Liver (tissue), 9 donors: Measurements from ENCODE around the gene COMP. TPM values are rescaled to one million over a fixed set of nuclear protein-coding genes. Genes with fewer than 3 reads are reported as not detected.

Experiments used
- DNase-seq: peaks from one replicate; pipeline ENCODE4 v3.0.0-alpha.2; 2017; ENCODE audit warnings: low spot score
- H3K27ac ChIP-seq, 2 donors: one replicate each; pipeline ENCODE4 v1.7.0; 2013; ENCODE audit warnings: inconsistent platforms in 2 of 2, low read length in 2 of 2, control low read depth in 1 of 2, low read depth in 1 of 2, mild to moderate bottlenecking in 1 of 2
- H3K27me3 ChIP-seq, 4 donors: one replicate each; pipeline versions ENCODE4 v1.6.1 to v1.7.0; 2013; ENCODE audit warnings: low read length in 3 of 4, inconsistent platforms in 1 of 4, mild to moderate bottlenecking in 1 of 4, moderate library complexity in 1 of 4; ENCODE audit not compliant: control insufficient read depth in 4 of 4, insufficient read depth in 4 of 4
- H3K36me3 ChIP-seq, 4 donors: one replicate each; pipeline versions ENCODE4 v1.6.1 to v1.7.0; 2013; ENCODE audit warnings: low read length in 3 of 4, mild to moderate bottlenecking in 3 of 4, low read depth in 1 of 4, moderate library complexity in 1 of 4; ENCODE audit not compliant: control insufficient read depth in 4 of 4, insufficient read depth in 3 of 4
- H3K4me1 ChIP-seq, 4 donors: one replicate each; pipeline versions ENCODE4 v1.6.1 to v1.7.0; 2013; ENCODE audit warnings: low read length in 3 of 4, mild to moderate bottlenecking in 3 of 4, moderate library complexity in 1 of 4; ENCODE audit not compliant: control insufficient read depth in 4 of 4, insufficient read depth in 4 of 4
- H3K4me3 ChIP-seq, 3 donors: one replicate each; pipeline versions ENCODE4 v1.6.1 to v1.7.0; 2013; ENCODE audit warnings: low read length in 3 of 3, control low read depth in 1 of 3, low read depth in 1 of 3, mild to moderate bottlenecking in 1 of 3
- H3K9ac ChIP-seq, 2 donors: one replicate each; pipeline ENCODE4 v1.7.0; 2013; ENCODE audit warnings: low read length in 2 of 2, mild to moderate bottlenecking in 2 of 2, moderate library complexity in 2 of 2, control low read depth in 1 of 2, low read depth in 1 of 2
- H3K9me3 ChIP-seq, 4 donors: one replicate each; pipeline versions ENCODE4 v1.6.1 to v1.7.0; 2013; ENCODE audit warnings: low read length in 3 of 4; ENCODE audit not compliant: control insufficient read depth in 4 of 4
- ATF3 ChIP-seq: IDR thresholded peaks from 2 replicates; pipeline ENCODE4 v1.6.1; 2016; ENCODE audit warnings: antibody characterized with exemption
- FOXA1 ChIP-seq: IDR thresholded peaks from 2 replicates; pipeline ENCODE4 v1.6.1; 2016; ENCODE audit warnings: antibody characterized with exemption
- FOXA2 ChIP-seq: IDR thresholded peaks from 2 replicates; pipeline ENCODE4 v1.6.1; 2016; ENCODE audit warnings: antibody characterized with exemption
- GABPA ChIP-seq, 2 donors: IDR thresholded peaks in 1 of 2; conservative IDR thresholded peaks in 1 of 2; 2 replicates each; pipeline ENCODE4 v1.6.1; 2016; ENCODE audit warnings: antibody characterized with exemption in 2 of 2, mild to moderate bottlenecking in 1 of 2, moderate library complexity in 1 of 2
- HNF4A ChIP-seq, 2 donors: conservative IDR thresholded peaks; 2 replicates each; pipeline ENCODE4 v1.6.1; 2016; ENCODE audit warnings: antibody characterized with exemption in 2 of 2, mild to moderate bottlenecking in 2 of 2
- HNF4G ChIP-seq: IDR thresholded peaks from 2 replicates; pipeline ENCODE4 v1.6.1; 2016; ENCODE audit warnings: antibody characterized with exemption
- JUND ChIP-seq, 2 donors: IDR thresholded peaks; 2 replicates each; pipeline ENCODE4 v1.6.1; 2016; ENCODE audit warnings: antibody characterized with exemption in 2 of 2
- NR2F2 ChIP-seq: IDR thresholded peaks from 2 replicates; pipeline ENCODE4 v1.6.1; 2016; ENCODE audit warnings: antibody characterized with exemption
- RAD21 ChIP-seq, 2 donors: IDR thresholded peaks; 2 replicates each; pipeline ENCODE4 v1.6.1; 2016; ENCODE audit warnings: antibody characterized with exemption in 2 of 2, mild to moderate bottlenecking in 2 of 2
- REST ChIP-seq: IDR thresholded peaks from 2 replicates; pipeline ENCODE4 v1.6.1; 2016; ENCODE audit warnings: antibody characterized with exemption, mild to moderate bottlenecking
- SP1 ChIP-seq: IDR thresholded peaks from 2 replicates; pipeline ENCODE4 v1.6.1; 2018; ENCODE audit warnings: antibody characterized with exemption, mild to moderate bottlenecking
- TAF1 ChIP-seq: conservative IDR thresholded peaks from 2 replicates; pipeline ENCODE4 v1.6.1; 2016; ENCODE audit warnings: antibody characterized with exemption, mild to moderate bottlenecking
- YY1 ChIP-seq: IDR thresholded peaks from 2 replicates; pipeline ENCODE4 v1.6.1; 2016; ENCODE audit warnings: antibody characterized with exemption, mild to moderate bottlenecking
- ZBTB33 ChIP-seq: IDR thresholded peaks from 2 replicates; pipeline ENCODE4 v1.6.1; 2016; ENCODE audit warnings: antibody characterized with exemption
- WGBS: extraction: QIAGEN DNeasy Blood & Tissue Kit; methylation state at CpG from one replicate; pipeline ENCODE4 v1.1.7; 2013; 5-methylcytosine and 5-hydroxymethylcytosine counted together
- polyA plus RNA-seq, 2 donors: library from polyadenylated mRNA; stranded (reverse) in 1 of 2; unstranded in 1 of 2; fragments of 200-250 nt in 1 of 2; fragments of >200 nt in 1 of 2; fragmentation: Nextera tagmentation in 1 of 2; extraction: Ambion mirVana in 1 of 2; gene quantifications; one replicate each; pipeline versions ENCODE4 v1.2.1 to v1.2.3, GENCODE V29; 2013 to 2015
- total RNA-seq, 2 donors: library from RNA; depleted of rRNA; stranded (reverse); fragments of >200 nt; gene quantifications; one replicate each; pipeline ENCODE4 v1.2.3, GENCODE V29; 2014
- TF ChIP-seq, protein P1 (sequence below): fragments of 150-350 bp; IDR thresholded peaks from 2 replicates; pipeline ENCODE4 v1.5.1; 2017; ENCODE audit warnings: improper control_type of control experiment, low read depth, low read length; ENCODE audit not compliant: missing input control
- TF ChIP-seq, protein P2 (sequence below): IDR thresholded peaks from 2 replicates; pipeline ENCODE4 v1.6.1; 2016; ENCODE audit warnings: antibody characterized with exemption
- donor health status: healthy.
- donor health status: healthy.
- donor health status: healthy.
- donor health status: healthy.
- donor health status: healthy.

The COMP gene
- total and polyA plus RNA-seq, 4 donors = 0.03 to 0.17 TPM; not detected in 2

DNA sequence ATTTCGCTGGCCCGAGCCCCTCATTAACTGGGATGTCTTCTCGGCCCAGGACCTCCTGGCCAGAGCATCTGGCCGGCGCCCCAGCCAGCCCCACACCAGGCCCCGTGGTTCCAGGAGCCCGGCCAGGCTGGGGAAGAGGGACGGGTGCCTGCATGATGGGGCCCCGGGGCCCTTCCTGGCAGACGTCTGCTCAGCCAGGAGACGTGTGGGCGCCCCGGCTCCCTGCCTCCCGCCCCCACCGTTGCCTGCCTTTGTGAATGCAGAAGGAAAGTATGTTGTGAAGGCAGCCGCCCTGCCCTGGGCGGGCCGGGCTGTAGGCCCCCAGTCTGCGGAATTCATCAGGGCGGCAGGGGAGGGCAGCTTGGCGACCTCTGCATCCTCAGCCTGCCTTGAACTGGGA is 4.4 kb upstream of the COMP start:
- Histone ChIP-seq H3K9ac (no peak overlapping the region), H3K4me3 (no peak overlapping the region), H3K4me1 (peaks cover 0 to 6% (median 2%) of the 10 kb centered on the region in 4 donors), H3K27me3 (peaks cover 0 to 8% (median 3%) of the 10 kb centered on the region in 4 donors), H3K9me3 (no peaks in the 10 kb centered on the region), H3K27ac (no peak overlapping the region), H3K36me3 (no peaks in the 10 kb centered on the region)
- no peak for TF ChIP-seq ATF3
- no peak for TF ChIP-seq YY1
- no peak for TF ChIP-seq HNF4G
- TF ChIP-seq, protein P1, sequence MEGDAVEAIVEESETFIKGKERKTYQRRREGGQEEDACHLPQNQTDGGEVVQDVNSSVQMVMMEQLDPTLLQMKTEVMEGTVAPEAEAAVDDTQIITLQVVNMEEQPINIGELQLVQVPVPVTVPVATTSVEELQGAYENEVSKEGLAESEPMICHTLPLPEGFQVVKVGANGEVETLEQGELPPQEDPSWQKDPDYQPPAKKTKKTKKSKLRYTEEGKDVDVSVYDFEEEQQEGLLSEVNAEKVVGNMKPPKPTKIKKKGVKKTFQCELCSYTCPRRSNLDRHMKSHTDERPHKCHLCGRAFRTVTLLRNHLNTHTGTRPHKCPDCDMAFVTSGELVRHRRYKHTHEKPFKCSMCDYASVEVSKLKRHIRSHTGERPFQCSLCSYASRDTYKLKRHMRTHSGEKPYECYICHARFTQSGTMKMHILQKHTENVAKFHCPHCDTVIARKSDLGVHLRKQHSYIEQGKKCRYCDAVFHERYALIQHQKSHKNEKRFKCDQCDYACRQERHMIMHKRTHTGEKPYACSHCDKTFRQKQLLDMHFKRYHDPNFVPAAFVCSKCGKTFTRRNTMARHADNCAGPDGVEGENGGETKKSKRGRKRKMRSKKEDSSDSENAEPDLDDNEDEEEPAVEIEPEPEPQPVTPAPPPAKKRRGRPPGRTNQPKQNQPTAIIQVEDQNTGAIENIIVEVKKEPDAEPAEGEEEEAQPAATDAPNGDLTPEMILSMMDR = no peak
- 22% methylated on average over 21 of the region's 21 CpGs for WGBS
- no peak for DNase-seq

DNA sequence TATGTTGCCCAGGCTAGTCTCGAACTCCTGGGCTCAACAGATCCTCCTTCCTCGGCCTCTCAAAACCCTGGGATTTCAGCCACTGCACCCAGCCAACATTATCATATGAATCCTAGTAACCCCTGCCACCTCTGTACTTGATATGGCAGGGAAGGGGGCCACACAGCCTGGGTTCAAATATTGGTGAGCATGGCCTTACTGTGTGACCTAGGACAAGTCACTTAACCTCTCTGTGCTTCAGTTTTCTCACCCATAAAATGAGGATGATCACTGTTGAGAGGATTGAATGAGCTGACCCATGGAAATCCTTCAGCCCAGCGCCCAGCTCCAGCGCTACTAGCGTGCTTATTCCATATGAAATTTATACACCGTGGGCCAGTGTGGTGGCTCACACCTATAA is 3.6 kb upstream of the COMP start:
- H3K4me3 ChIP-seq = no peak overlapping the region
- H3K9me3 ChIP-seq = no peaks in the 10 kb centered on the region
- DNase-seq = no peak
- H3K4me1 ChIP-seq = peaks cover 0 to 11% (median 3%) of the 10 kb centered on the region in 4 donors
- no peaks in the 10 kb centered on the region for H3K36me3 ChIP-seq
- H3K27ac ChIP-seq = no peak overlapping the region
- peaks cover 0 to 8% (median 3%) of the 10 kb centered on the region in 4 donors for H3K27me3 ChIP-seq
- no peak overlapping the region for H3K9ac ChIP-seq
- TF ChIP-seq HNF4G (no peak), HNF4A (conservative IDR thresholded peaks at IDR 0.05) (no peak), ZBTB33 (no peak), FOXA2 (no peak), JUND (IDR thresholded peaks at IDR 0.05) (no peak)
- WGBS = 93% methylated on average over 6 of the region's 6 CpGs

DNA sequence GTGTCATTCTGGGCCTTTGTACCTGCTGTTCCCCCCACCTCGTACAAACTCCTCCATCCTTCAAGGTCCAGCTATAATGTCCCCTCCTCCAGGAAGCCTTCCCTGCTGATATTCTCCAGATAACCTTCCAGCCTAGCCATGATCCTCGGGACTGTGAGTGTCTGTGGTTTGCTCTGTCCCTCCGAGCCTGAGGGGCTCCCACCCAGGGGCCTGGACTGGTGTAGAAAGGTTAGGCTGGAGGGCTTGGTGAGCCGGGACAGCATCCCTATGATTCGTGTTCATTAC is 2.9 kb upstream of the COMP start:
- DNase-seq = no peak
- Histone ChIP-seq H3K27me3 (peaks cover 0 to 10% (median 5%) of the 10 kb centered on the region in 4 donors), H3K36me3 (no peaks in the 10 kb centered on the region), H3K9ac (no peak overlapping the region), H3K4me3 (no peak overlapping the region), H3K4me1 (peaks cover 0 to 12% (median 4%) of the 10 kb centered on the region in 4 donors), H3K27ac (no peak overlapping the region), H3K9me3 (no peaks in the 10 kb centered on the region)
- TF ChIP-seq ATF3 = no peak
- no peak for TF ChIP-seq JUND (IDR thresholded peaks at IDR 0.05)
- TF ChIP-seq, protein P2, sequence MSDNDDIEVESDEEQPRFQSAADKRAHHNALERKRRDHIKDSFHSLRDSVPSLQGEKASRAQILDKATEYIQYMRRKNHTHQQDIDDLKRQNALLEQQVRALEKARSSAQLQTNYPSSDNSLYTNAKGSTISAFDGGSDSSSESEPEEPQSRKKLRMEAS = no peak
- TF ChIP-seq, protein P1 = no peak
- no peak for TF ChIP-seq SP1
- no peak for TF ChIP-seq FOXA1
- TF ChIP-seq NR2F2 = no peak
- no peak for TF ChIP-seq HNF4G
- TF ChIP-seq REST = no peak
- TF ChIP-seq TAF1 = no peak
- TF ChIP-seq GABPA (IDR thresholded peaks at IDR 0.05 in 1 of 2, conservative IDR thresholded peaks at IDR 0.05 in 1 of 2) = no peak
- no peak for TF ChIP-seq RAD21 (IDR thresholded peaks at IDR 0.05)
- no peak for TF ChIP-seq FOXA2
- 67% methylated on average over 5 of the region's 5 CpGs for WGBS
